ENCODE results near the gene HCRTR2. TPM values are rescaled to one million over a fixed set of nuclear protein-coding genes. Genes with fewer than 3 reads are reported as not detected.
"Not testable (repeated sequence)": the region's sequence is repeated elsewhere in the genome, so short reads cannot be mapped to it uniquely, and the experiment has no call there.

Gene HCRTR2
- total and polyA plus RNA-seq, 12 donors = 0.14 TPM; not detected in 11

- no peak overlapping the region for H3K27ac ChIP-seq
- intact Hi-C loops (cut with DNase I) = loop anchor here in 1 of 10 donors (10.0 kb wide), 1 partner anchor 1253 kb away; no protein-coding TSS in a partner anchor
- DNase-seq (no peak), ATAC-seq (no peak)
- H3K4me3 ChIP-seq = no peak overlapping the region
- peaks cover 0 to 2% (median 0%) of the 10 kb centered on the region in 11 donors for H3K9me3 ChIP-seq
- no peaks in the 10 kb centered on the region for H3K36me3 ChIP-seq
- WGBS, 2 donors = 62 to 89% methylated on average over 2 of the region's 2 CpGs
- no peaks in the 10 kb centered on the region for H3K27me3 ChIP-seq
- H3K4me1 ChIP-seq = no peaks in the 10 kb centered on the region
- TF ChIP-seq CTCF (IDR thresholded peaks at IDR 0.05) = no peak
Observed at GRCh38 chr6:55227862-55228261, 53.5 kb downstream of the HCRTR2 start.

GRCh38 chr6:55239099-55239498 is 64.8 kb downstream of the HCRTR2 start:
- Histone ChIP-seq H3K36me3 (no peaks in the 10 kb centered on the region), H3K27me3 (no peaks in the 10 kb centered on the region), H3K9me3 (no peaks in the 10 kb centered on the region), H3K4me1 (peaks cover 0 to 7% (median 0%) of the 10 kb centered on the region in 9 donors), H3K27ac (no peak overlapping the region), H3K4me3 (no peak overlapping the region)
- ATAC-seq (no peak), DNase-seq (peak in 1 of 2 donors; percentile 9)
- TF ChIP-seq CTCF (IDR thresholded peaks at IDR 0.05) = no peak
- 22 to 25% methylated on average over 1 of the region's 1 CpG for WGBS, 2 donors
- intact Hi-C loops (cut with DNase I) = loop anchor here in 1 of 10 donors (10.0 kb wide), 1 partner anchor 524 kb away; no protein-coding TSS in a partner anchor

- intact Hi-C loops (cut with DNase I) = loop anchor here in 8 of 10 donors (5.0 to 10.0 kb wide), 5 partner anchors 1254 to 1266 kb away; no protein-coding TSS in a partner anchor
- not testable (repeated sequence) for DNase-seq, H3K9me3 ChIP-seq, H3K27ac ChIP-seq, H3K27me3 ChIP-seq, H3K4me1 ChIP-seq, H3K4me3 ChIP-seq, H3K36me3 ChIP-seq, ATAC-seq
- WGBS, 2 donors = 54 to 57% methylated on average over 6 of the region's 6 CpGs
- TF ChIP-seq CTCF (IDR thresholded peaks at IDR 0.05) = peak; percentile 19 to 62 (median 48)
Observed at GRCh38 chr6:55240975-55241605, 66.8 kb downstream of the HCRTR2 start.

- Histone ChIP-seq H3K9me3 (no peaks in the 10 kb centered on the region), H3K36me3 (no peaks in the 10 kb centered on the region)
- WGBS, 2 donors = 29 to 32% methylated on average over 1 of the region's 1 CpG
Observed at GRCh38 chr6:55250400-55250799, 76.1 kb downstream of the HCRTR2 start.

More at GRCh38 chr6:55250400-55250799, 76.1 kb downstream of the HCRTR2 start:
- H3K27me3 ChIP-seq = peaks cover 0 to 4% (median 0%) of the 10 kb centered on the region in 7 donors
- DNase-seq (no peak), ATAC-seq (no peak)
- no peaks in the 10 kb centered on the region for H3K4me1 ChIP-seq
- no peak overlapping the region for H3K4me3 ChIP-seq
- intact Hi-C loops (cut with DNase I) = no loop called here
- TF ChIP-seq CTCF (IDR thresholded peaks at IDR 0.05) = no peak
- no peak overlapping the region for H3K27ac ChIP-seq

Data from heart right ventricle (tissue), 16 donors.